Cortex of kidney (tissue), 1 donor: ENCODE measurements around the gene DOC2B.

ENCODE experiments used
- DNase-seq: peaks from one replicate; lab custom pipeline; 2025; lab: John Stamatoyannopoulos, UW

DOC2B gene

GRCh38 chr17:162689-163088 is 18.8 kb downstream of the DOC2B start:
- DNase-seq = no peak

- DNase-seq = no peak
Observed at GRCh38 chr17:161481-161880, 20.0 kb downstream of the DOC2B start.

- no peak for DNase-seq
Observed at GRCh38 chr17:160336-160735, 21.1 kb downstream of the DOC2B start.

- DNase-seq = no peak
Observed at GRCh38 chr17:159609-160008, 21.8 kb downstream of the DOC2B start.

GRCh38 chr17:158379-158778 is 23.1 kb downstream of the DOC2B start:
- no peak for DNase-seq

- DNase-seq = no peak
Observed at GRCh38 chr17:157901-158300, 23.5 kb downstream of the DOC2B start.

GRCh38 chr17:156946-157345 is 24.5 kb downstream of the DOC2B start:
- no peak for DNase-seq

GRCh38 chr17:156094-156621 is 25.3 kb downstream of the DOC2B start:
- no peak for DNase-seq

GRCh38 chr17:155576-155975 is 25.9 kb downstream of the DOC2B start:
- no peak for DNase-seq

GRCh38 chr17:153851-154250 is 27.6 kb downstream of the DOC2B start:
- no peak for DNase-seq

GRCh38 chr17:152860-153420 is 28.5 kb downstream of the DOC2B start:
- no peak for DNase-seq

- DNase-seq = no peak
Observed at GRCh38 chr17:151886-152859, 29.3 kb downstream of the DOC2B start.

GRCh38 chr17:151004-151403 is 30.4 kb downstream of the DOC2B start:
- no peak for DNase-seq

GRCh38 chr17:149897-150584 is 31.4 kb downstream of the DOC2B start:
- DNase-seq = no peak

- no peak for DNase-seq
Observed at GRCh38 chr17:149231-149630, 32.2 kb downstream of the DOC2B start.

GRCh38 chr17:148757-149156 is 32.7 kb downstream of the DOC2B start:
- DNase-seq = no peak

GRCh38 chr17:147796-148740 is 33.4 kb downstream of the DOC2B start:
- DNase-seq = no peak

GRCh38 chr17:146983-147761 is 34.3 kb downstream of the DOC2B start:
- DNase-seq = no peak

GRCh38 chr17:146546-146945 is 34.9 kb downstream of the DOC2B start:
- DNase-seq = no peak

GRCh38 chr17:145671-146541 is 35.5 kb downstream of the DOC2B start:
- DNase-seq = no peak
